ENCODE measurements around the gene PHIP. TPM values are rescaled to one million over a fixed set of nuclear protein-coding genes. Genes with fewer than 3 reads are reported as not detected.

PHIP gene
- total RNA-seq, 4 donors from 2014 or later: 20.2 to 65.2 (median 25.1) TPM

DNA sequence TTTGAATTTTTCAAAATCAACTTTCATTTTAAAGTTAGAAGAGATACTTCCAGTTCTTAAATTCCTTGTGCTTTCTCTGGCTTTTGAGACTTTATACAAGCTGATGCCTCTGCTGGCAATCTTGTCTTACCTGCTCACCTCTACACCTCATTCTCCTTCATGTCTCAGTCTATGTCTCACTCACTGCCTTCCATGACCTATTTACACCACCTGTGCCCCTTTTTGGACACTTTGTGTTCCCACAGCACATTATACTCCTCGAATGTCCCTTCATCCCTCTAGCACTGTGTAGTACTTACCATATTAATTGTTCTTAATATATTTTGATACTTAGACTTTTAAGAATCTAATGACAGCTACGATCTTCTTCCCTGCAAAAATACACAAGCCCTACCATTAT is 15.3 kb downstream of the PHIP start:
- Histone ChIP-seq H3K4me3 (no peak overlapping the region), H3K36me3 (peaks cover 0 to 26% (median 0%) of the 10 kb centered on the region in 3 donors), H3K27ac (no peak overlapping the region), H3K9me3 (no peaks in the 10 kb centered on the region), H3K4me1 (peaks cover 0 to 12% (median 0%) of the 10 kb centered on the region in 4 donors), H3K27me3 (no peaks in the 10 kb centered on the region)
- no peak for DNase-seq
- TF ChIP-seq CTCF (IDR thresholded peaks at IDR 0.05) (no peak), POLR2A (IDR thresholded peaks at IDR 0.05) (no peak)

DNA sequence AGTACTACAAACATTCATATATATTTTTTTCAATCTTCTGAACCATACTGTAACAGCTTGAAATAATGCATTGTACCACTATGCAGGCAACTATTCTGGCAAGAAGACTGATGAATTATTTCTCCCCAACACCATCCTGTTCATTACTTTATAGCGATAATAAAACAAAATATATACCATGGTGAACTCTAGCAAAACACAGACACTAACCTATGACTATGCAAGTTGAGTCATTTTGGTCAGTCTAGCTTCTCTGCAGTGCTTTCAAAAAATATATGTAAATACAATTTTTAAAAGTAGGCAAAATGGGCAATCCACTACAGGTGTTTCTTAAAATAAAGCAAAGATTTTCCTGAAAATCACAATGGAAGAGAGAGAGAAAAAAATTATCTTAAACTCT is 20.3 kb downstream of the PHIP start:
- no peak for TF ChIP-seq POLR2A (IDR thresholded peaks at IDR 0.05)
- no peak for TF ChIP-seq CTCF (IDR thresholded peaks at IDR 0.05)
- H3K9me3 ChIP-seq: no peaks in the 10 kb centered on the region
- no peak for DNase-seq
- H3K4me3 ChIP-seq: no peak overlapping the region
- no peak overlapping the region for H3K27ac ChIP-seq
- no peaks in the 10 kb centered on the region for H3K27me3 ChIP-seq
- H3K4me1 ChIP-seq: no peaks in the 10 kb centered on the region
- peaks cover 0 to 58% (median 0%) of the 10 kb centered on the region in 3 donors for H3K36me3 ChIP-seq

- no peaks in the 10 kb centered on the region for H3K4me1 ChIP-seq
- DNase-seq: no peak
- no peak overlapping the region for H3K27ac ChIP-seq
- peaks cover 0 to 67% (median 0%) of the 10 kb centered on the region in 3 donors for H3K36me3 ChIP-seq
- TF ChIP-seq CTCF (IDR thresholded peaks at IDR 0.05) (no peak), POLR2A (IDR thresholded peaks at IDR 0.05) (no peak)
- H3K9me3 ChIP-seq: no peaks in the 10 kb centered on the region
- no peak overlapping the region for H3K4me3 ChIP-seq
- no peaks in the 10 kb centered on the region for H3K27me3 ChIP-seq
Measured at GRCh38 chr6:79056226-79056625, 21.8 kb downstream of the PHIP start.

GRCh38 chr6:79048611-79049010 is 29.4 kb downstream of the PHIP start:
- H3K9me3 ChIP-seq: no peaks in the 10 kb centered on the region
- no peaks in the 10 kb centered on the region for H3K27me3 ChIP-seq
- no peak for DNase-seq
- no peak overlapping the region for H3K27ac ChIP-seq
- H3K36me3 ChIP-seq: peaks cover 0 to 16% (median 0%) of the 10 kb centered on the region in 3 donors
- TF ChIP-seq CTCF (IDR thresholded peaks at IDR 0.05): peak in 4 of 6 experiments; percentile 5 to 46 (median 31)
- TF ChIP-seq POLR2A (IDR thresholded peaks at IDR 0.05): no peak
- no peak overlapping the region for H3K4me3 ChIP-seq
- H3K4me1 ChIP-seq: no peaks in the 10 kb centered on the region

GRCh38 chr6:79047072-79047471 is 31.0 kb downstream of the PHIP start:
- H3K4me1 ChIP-seq: no peaks in the 10 kb centered on the region
- no peaks in the 10 kb centered on the region for H3K27me3 ChIP-seq
- no peak overlapping the region for H3K27ac ChIP-seq
- no peaks in the 10 kb centered on the region for H3K9me3 ChIP-seq
- TF ChIP-seq POLR2A (IDR thresholded peaks at IDR 0.05) (no peak), CTCF (IDR thresholded peaks at IDR 0.05) (no peak)
- H3K36me3 ChIP-seq: peaks cover 0 to 12% (median 0%) of the 10 kb centered on the region in 3 donors
- H3K4me3 ChIP-seq: no peak overlapping the region
- no peak for DNase-seq

DNA sequence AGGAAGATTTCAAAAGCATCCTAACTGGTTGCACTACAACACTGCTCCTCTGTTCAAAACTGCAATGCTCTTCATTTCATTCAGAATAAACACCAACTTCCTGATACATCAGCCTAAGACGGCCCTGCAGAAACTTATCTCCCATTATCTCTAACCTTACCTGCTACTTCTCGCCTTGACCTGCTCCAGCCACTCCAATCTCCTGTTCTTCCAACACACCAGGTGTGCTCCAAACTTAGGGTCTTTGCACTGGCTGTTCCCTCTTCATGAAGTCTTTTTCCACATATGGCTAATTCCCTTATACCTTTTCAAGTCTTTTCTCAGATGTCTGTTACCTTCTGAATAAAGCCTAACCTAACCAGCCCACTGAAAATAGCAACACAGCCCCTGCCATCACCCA is 32.1 kb downstream of the PHIP start:
- H3K27ac ChIP-seq: no peak overlapping the region
- no peaks in the 10 kb centered on the region for H3K27me3 ChIP-seq
- DNase-seq: no peak
- no peaks in the 10 kb centered on the region for H3K4me1 ChIP-seq
- no peaks in the 10 kb centered on the region for H3K9me3 ChIP-seq
- TF ChIP-seq CTCF (IDR thresholded peaks at IDR 0.05) (no peak), POLR2A (IDR thresholded peaks at IDR 0.05) (no peak)
- no peak overlapping the region for H3K4me3 ChIP-seq
- peaks cover 0 to 11% (median 0%) of the 10 kb centered on the region in 3 donors for H3K36me3 ChIP-seq

Measured in Peyer's patch (tissue), 4 donors.